Testis (tissue), 2 donors: Measurements from ENCODE around the gene FBXO34.

Source experiments
- POLR2A ChIP-seq: fragments of 450-650 bp; IDR thresholded peaks from one replicate; pipeline ENCODE4 v1.6.1; 2017; ENCODE audit warnings: antibody characterized with exemption, mild to moderate bottlenecking, moderate library complexity
- TF ChIP-seq, protein P1 (sequence below), 3 experiments: fragments of 450-650 bp in 2 of 3; fragments of 200-600 bp in 1 of 3; sonication (generic) in 1 of 3; IDR thresholded peaks; one replicate each; pipeline ENCODE4 v1.5.1; 2016 to 2019; ENCODE audit warnings: antibody characterized with exemption in 3 of 3, mild to moderate bottlenecking in 2 of 3, moderate library complexity in 1 of 3

DNA sequence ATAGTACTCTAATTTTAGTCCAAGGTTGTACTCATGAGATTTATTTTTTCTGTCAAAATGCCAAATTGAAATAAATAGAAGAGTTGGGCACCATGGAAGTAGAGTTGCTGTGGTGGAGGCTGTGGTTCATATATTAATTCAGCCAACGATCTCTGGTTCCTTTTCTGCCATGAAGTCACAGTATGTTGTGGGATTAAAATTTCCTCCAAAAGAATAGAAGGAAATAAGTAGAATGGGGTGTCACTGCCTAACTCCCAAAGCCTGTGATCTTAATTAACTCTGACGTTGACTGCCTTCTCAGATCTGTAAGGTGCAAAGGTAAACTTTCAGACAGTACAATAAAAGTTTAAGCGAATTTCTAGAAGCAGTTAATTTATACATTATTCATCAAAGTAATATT is 37.6 kb upstream of the FBXO34 start:
- TF ChIP-seq, protein P1, sequence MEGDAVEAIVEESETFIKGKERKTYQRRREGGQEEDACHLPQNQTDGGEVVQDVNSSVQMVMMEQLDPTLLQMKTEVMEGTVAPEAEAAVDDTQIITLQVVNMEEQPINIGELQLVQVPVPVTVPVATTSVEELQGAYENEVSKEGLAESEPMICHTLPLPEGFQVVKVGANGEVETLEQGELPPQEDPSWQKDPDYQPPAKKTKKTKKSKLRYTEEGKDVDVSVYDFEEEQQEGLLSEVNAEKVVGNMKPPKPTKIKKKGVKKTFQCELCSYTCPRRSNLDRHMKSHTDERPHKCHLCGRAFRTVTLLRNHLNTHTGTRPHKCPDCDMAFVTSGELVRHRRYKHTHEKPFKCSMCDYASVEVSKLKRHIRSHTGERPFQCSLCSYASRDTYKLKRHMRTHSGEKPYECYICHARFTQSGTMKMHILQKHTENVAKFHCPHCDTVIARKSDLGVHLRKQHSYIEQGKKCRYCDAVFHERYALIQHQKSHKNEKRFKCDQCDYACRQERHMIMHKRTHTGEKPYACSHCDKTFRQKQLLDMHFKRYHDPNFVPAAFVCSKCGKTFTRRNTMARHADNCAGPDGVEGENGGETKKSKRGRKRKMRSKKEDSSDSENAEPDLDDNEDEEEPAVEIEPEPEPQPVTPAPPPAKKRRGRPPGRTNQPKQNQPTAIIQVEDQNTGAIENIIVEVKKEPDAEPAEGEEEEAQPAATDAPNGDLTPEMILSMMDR (IDR thresholded peaks at IDR 0.05) = no peak
- TF ChIP-seq POLR2A = no peak
